BLaER1 treated with 17β-estradiol and CSF1 and Interleukin-3, amounts not matched to agents 10 nM and 100 nM (cell line): ENCODE measurements around the gene SPECC1L.

Source experiments
- H3K27ac ChIP-seq, 11 experiments: shearing (Covaris generic); formaldehyde crosslinking; 2 replicates each; pipeline ENCODE4 v1.8.1; 2022
- H3K27me3 ChIP-seq, 11 experiments: shearing (Covaris generic); formaldehyde crosslinking; 2 replicates each; pipeline ENCODE4 v1.8.1; 2022
- H3K36me3 ChIP-seq, 11 experiments: shearing (Covaris generic); formaldehyde crosslinking; 2 replicates each; pipeline ENCODE4 v1.8.1; 2022
- H3K4me1 ChIP-seq, 10 experiments: shearing (Covaris generic); formaldehyde crosslinking; 2 replicates each; pipeline ENCODE4 v1.8.1; 2022
- H3K4me2 ChIP-seq, 11 experiments: shearing (Covaris generic); formaldehyde crosslinking; 2 replicates each; pipeline ENCODE4 v1.8.1; 2022
- H3K4me3 ChIP-seq, 10 experiments: shearing (Covaris generic); formaldehyde crosslinking; 2 replicates each; pipeline ENCODE4 v1.8.1; 2022
- H3K9ac ChIP-seq, 11 experiments: shearing (Covaris generic); formaldehyde crosslinking; 2 replicates each; pipeline ENCODE4 v1.8.1; 2022
- H3K9me3 ChIP-seq, 11 experiments: shearing (Covaris generic); formaldehyde crosslinking; replicated peaks in 1 of 11; 2 replicates each; pipeline ENCODE4 v1.8.1; 2022
- H4K20me1 ChIP-seq, 11 experiments: shearing (Covaris generic); formaldehyde crosslinking; 2 replicates each; pipeline ENCODE4 v1.8.1; 2022
- Cebpa-rat ChIP-seq, 11 experiments: shearing (Covaris generic); IDR thresholded peaks; 2 replicates each; pipeline ENCODE4 v1.8.1; 2022

SPECC1L gene

GRCh38 chr22:24402460-24403192, 132.0 kb downstream of the SPECC1L start:
- H3K4me1 ChIP-seq = peaks cover 68 to 95% (median 82%) of the 10 kb centered on the region in 10 experiments
- peaks cover 0 to 21% (median 13%) of the 10 kb centered on the region in 11 experiments; a peak in 14 of 22 replicates for H3K9me3 ChIP-seq
- H3K9ac ChIP-seq = peak overlapping the region in 6 of 11 experiments; percentile 6 to 59 (median 20); a peak in 6 of 22 replicates
- no peak for TF ChIP-seq Cebpa-rat (IDR thresholded peaks at IDR 0.05)
- H3K4me2 ChIP-seq = peak overlapping the region; percentile 34 to 86 (median 70)
- no peak overlapping the region for H3K4me3 ChIP-seq
- H4K20me1 ChIP-seq = peaks cover 0 to 35% (median 17%) of the 10 kb centered on the region in 11 experiments; a peak in 13 of 22 replicates
- H3K27me3 ChIP-seq = no peaks in the 10 kb centered on the region
- H3K36me3 ChIP-seq = peaks cover 30 to 85% (median 60%) of the 10 kb centered on the region in 11 experiments
- H3K27ac ChIP-seq = peak overlapping the region in 9 of 11 experiments; percentile 7 to 90 (median 50); a peak in 12 of 22 replicates

GRCh38 chr22:24403346-24403745, 132.7 kb downstream of the SPECC1L start:
- peak overlapping the region in 6 of 11 experiments; percentile 55 to 86 (median 76); a peak in 11 of 22 replicates for H3K4me2 ChIP-seq
- H3K36me3 ChIP-seq = peaks cover 32 to 85% (median 60%) of the 10 kb centered on the region in 11 experiments
- H3K4me3 ChIP-seq = no peak overlapping the region
- peak overlapping the region in 4 of 11 experiments; percentile 6 to 58 (median 18); a peak in 4 of 22 replicates for H3K9ac ChIP-seq
- TF ChIP-seq Cebpa-rat (IDR thresholded peaks at IDR 0.05) = no peak
- peaks cover 63 to 88% (median 77%) of the 10 kb centered on the region in 10 experiments for H3K4me1 ChIP-seq
- H3K27ac ChIP-seq = peak overlapping the region in 4 of 11 experiments; percentile 25 to 90 (median 82); a peak in 7 of 22 replicates
- peaks cover 0 to 21% (median 13%) of the 10 kb centered on the region in 11 experiments; a peak in 14 of 22 replicates for H3K9me3 ChIP-seq
- H3K27me3 ChIP-seq = no peaks in the 10 kb centered on the region
- peaks cover 0 to 42% (median 23%) of the 10 kb centered on the region in 11 experiments; a peak in 14 of 22 replicates for H4K20me1 ChIP-seq

GRCh38 chr22:24404561-24405275, 134.1 kb downstream of the SPECC1L start:
- peak overlapping the region in 1 of 11 experiments; percentile 88; a peak in 2 of 22 replicates for H3K27ac ChIP-seq
- peaks cover 40 to 89% (median 62%) of the 10 kb centered on the region in 11 experiments for H3K36me3 ChIP-seq
- H3K27me3 ChIP-seq = no peaks in the 10 kb centered on the region
- H3K9me3 ChIP-seq = peaks cover 0 to 15% (median 13%) of the 10 kb centered on the region in 11 experiments; a peak in 14 of 22 replicates
- H4K20me1 ChIP-seq = peaks cover 0 to 54% (median 34%) of the 10 kb centered on the region in 11 experiments; a peak in 16 of 22 replicates
- TF ChIP-seq Cebpa-rat (IDR thresholded peaks at IDR 0.05) = no peak
- no peak overlapping the region for H3K9ac ChIP-seq
- peak overlapping the region in 8 of 11 experiments; percentile 26 to 86 (median 33); a peak in 10 of 22 replicates for H3K4me2 ChIP-seq
- H3K4me1 ChIP-seq = peaks cover 50 to 76% (median 68%) of the 10 kb centered on the region in 10 experiments
- no peak overlapping the region; a peak in 1 of 20 replicates for H3K4me3 ChIP-seq

- Histone ChIP-seq H3K9ac (no peak overlapping the region), H3K4me1 (peaks cover 39 to 72% (median 62%) of the 10 kb centered on the region in 10 experiments), H4K20me1 (peaks cover 0 to 61% (median 40%) of the 10 kb centered on the region in 11 experiments; a peak in 16 of 22 replicates), H3K4me2 (peak overlapping the region in 10 of 11 experiments; percentile 2 to 33 (median 28); a peak in 15 of 22 replicates), H3K36me3 (peaks cover 46 to 97% (median 67%) of the 10 kb centered on the region in 11 experiments), H3K27me3 (no peaks in the 10 kb centered on the region), H3K27ac (peak overlapping the region in 2 of 11 experiments; percentile 18 to 39; a peak in 1 of 22 replicates), H3K4me3 (no peak overlapping the region), H3K9me3 (peaks cover 0 to 15% (median 13%) of the 10 kb centered on the region in 11 experiments; a peak in 14 of 22 replicates)
- TF ChIP-seq Cebpa-rat (IDR thresholded peaks at IDR 0.05) = peak in 3 of 11 experiments; percentile 19 to 21 (median 20); a peak in 2 of 22 replicates
Observed at GRCh38 chr22:24405631-24406321, 135.1 kb downstream of the SPECC1L start.

- Histone ChIP-seq H3K4me2 (peak overlapping the region in 10 of 11 experiments; percentile 2 to 33 (median 28); a peak in 14 of 22 replicates), H3K9me3 (peaks cover 0 to 15% (median 13%) of the 10 kb centered on the region in 11 experiments; a peak in 14 of 22 replicates), H3K4me3 (no peak overlapping the region), H3K27me3 (no peaks in the 10 kb centered on the region), H3K27ac (peak overlapping the region in 2 of 11 experiments; percentile 25 to 39; a peak in 2 of 22 replicates), H3K36me3 (peaks cover 51 to 97% (median 75%) of the 10 kb centered on the region in 11 experiments), H3K9ac (0 out of 22 replicates have a peak overlapping the region, but pooled peaks of 1 of the 11 experiments have one; percentile 14), H3K4me1 (peaks cover 31 to 64% (median 54%) of the 10 kb centered on the region in 10 experiments), H4K20me1 (peaks cover 0 to 57% (median 40%) of the 10 kb centered on the region in 11 experiments; a peak in 17 of 22 replicates)
- no peak for TF ChIP-seq Cebpa-rat (IDR thresholded peaks at IDR 0.05)
Observed at GRCh38 chr22:24406322-24407277, 136.0 kb downstream of the SPECC1L start.

GRCh38 chr22:24407278-24407665, 136.6 kb downstream of the SPECC1L start:
- peak overlapping the region in 1 of 11 experiments; percentile 25; a peak in 1 of 22 replicates for H3K27ac ChIP-seq
- peaks cover 53 to 99% (median 77%) of the 10 kb centered on the region in 11 experiments for H3K36me3 ChIP-seq
- no peak overlapping the region for H3K4me3 ChIP-seq
- H3K9ac ChIP-seq = 0 out of 22 replicates have a peak overlapping the region, but pooled peaks of 2 of the 11 experiments have one; percentile 4 to 14
- peaks cover 0 to 55% (median 41%) of the 10 kb centered on the region in 11 experiments; a peak in 17 of 22 replicates for H4K20me1 ChIP-seq
- H3K4me2 ChIP-seq = peak overlapping the region in 2 of 11 experiments; percentile 26 to 32; a peak in 4 of 22 replicates
- H3K9me3 ChIP-seq = peaks cover 0 to 15% (median 13%) of the 10 kb centered on the region in 11 experiments; a peak in 14 of 22 replicates
- no peak for TF ChIP-seq Cebpa-rat (IDR thresholded peaks at IDR 0.05)
- peaks cover 24 to 57% (median 47%) of the 10 kb centered on the region in 10 experiments for H3K4me1 ChIP-seq
- no peaks in the 10 kb centered on the region for H3K27me3 ChIP-seq

- no peaks in the 10 kb centered on the region for H3K27me3 ChIP-seq
- H3K4me3 ChIP-seq = no peak overlapping the region
- no peak overlapping the region for H3K27ac ChIP-seq
- no peak overlapping the region for H3K4me2 ChIP-seq
- H3K9ac ChIP-seq = 0 out of 22 replicates have a peak overlapping the region, but pooled peaks of 1 of the 11 experiments have one; percentile 4
- TF ChIP-seq Cebpa-rat (IDR thresholded peaks at IDR 0.05) = no peak
- H4K20me1 ChIP-seq = peaks cover 0 to 54% (median 43%) of the 10 kb centered on the region in 11 experiments; a peak in 17 of 22 replicates
- peaks cover 0 to 15% (median 13%) of the 10 kb centered on the region in 11 experiments; a peak in 14 of 22 replicates for H3K9me3 ChIP-seq
- peaks cover 18 to 51% (median 41%) of the 10 kb centered on the region in 10 experiments for H3K4me1 ChIP-seq
- peaks cover 59 to 100% (median 82%) of the 10 kb centered on the region in 11 experiments for H3K36me3 ChIP-seq
Observed at GRCh38 chr22:24407884-24408283, 137.3 kb downstream of the SPECC1L start.
